Mesothelial cell of epicardium (in vitro differentiated cells): ENCODE measurements around the gene TGIF1. TPM values are rescaled to one million over a fixed set of nuclear protein-coding genes. Genes with fewer than 3 reads are reported as not detected.
A peak's percentile ranks its signal among the peaks of the same experiment; 100 is the strongest.

ENCODE experiments used
- DNase-seq, 2 experiments: peaks; one replicate each; pipeline ENCODE4 v3.0.0; 2021; ENCODE audit warnings: low spot score in 2 of 2; ENCODE audit not compliant: unreplicated experiment in 2 of 2
- H3K27ac Mint-ChIP-seq: 2 replicates; pipeline ENCODE4 v1.8.0; 2021; ENCODE audit warnings: mixed read lengths
- H3K27me3 Mint-ChIP-seq: 2 replicates; pipeline ENCODE4 v1.8.0; 2021; ENCODE audit warnings: low read depth, mixed read lengths
- H3K36me3 Mint-ChIP-seq: 2 replicates; pipeline ENCODE4 v1.8.0; 2021; ENCODE audit warnings: mixed read lengths
- H3K4me1 Mint-ChIP-seq: 2 replicates; pipeline ENCODE4 v1.8.0; 2021; ENCODE audit warnings: mixed read lengths
- H3K4me3 Mint-ChIP-seq: 2 replicates; pipeline ENCODE4 v1.8.0; 2021; ENCODE audit warnings: mild to moderate bottlenecking, moderate library complexity, mixed read lengths
- H3K9me3 Mint-ChIP-seq: 2 replicates; pipeline ENCODE4 v1.8.0; 2021; ENCODE audit warnings: mixed read lengths
- CTCF ChIP-seq: fragments of 200-600 bp; sonication (generic); IDR thresholded peaks from one replicate; pipeline ENCODE4 v1.5.0; 2021; ENCODE audit warnings: antibody characterized with exemption; ENCODE audit not compliant: unreplicated experiment
- total RNA-seq: library from RNA; stranded (reverse); gene quantifications from 3 replicates; pipeline ENCODE4 v1.2.1, GENCODE V29; 2021

TGIF1 gene
- total RNA-seq, 1 donor from 2014 or later: 96.6 TPM

- Mint-ChIP-seq H3K4me3 (no peak overlapping the region), H3K27me3 (peaks cover 10% of the 10 kb centered on the region), H3K36me3 (no peaks in the 10 kb centered on the region), H3K4me1 (no peaks in the 10 kb centered on the region), H3K9me3 (no peaks in the 10 kb centered on the region), H3K27ac (no peak overlapping the region)
- no peak for DNase-seq
- no peak for TF ChIP-seq CTCF
Measured at GRCh38 chr18:3493501-3494244, 43.7 kb downstream of the TGIF1 start.

GRCh38 chr18:3494245-3494526 lies 44.2 kb downstream of the TGIF1 start:
- Mint-ChIP-seq H3K4me1 (no peaks in the 10 kb centered on the region), H3K9me3 (no peaks in the 10 kb centered on the region), H3K27ac (no peak overlapping the region), H3K4me3 (no peak overlapping the region), H3K27me3 (peaks cover 12% of the 10 kb centered on the region), H3K36me3 (no peaks in the 10 kb centered on the region)
- TF ChIP-seq CTCF: no peak
- no peak for DNase-seq

GRCh38 chr18:3494569-3494968 lies 44.6 kb downstream of the TGIF1 start:
- Mint-ChIP-seq H3K4me3 (no peak overlapping the region), H3K36me3 (no peaks in the 10 kb centered on the region), H3K27ac (no peak overlapping the region), H3K27me3 (peaks cover 14% of the 10 kb centered on the region), H3K4me1 (peaks cover 3% of the 10 kb centered on the region), H3K9me3 (no peaks in the 10 kb centered on the region)
- no peak for TF ChIP-seq CTCF
- DNase-seq: no peak

GRCh38 chr18:3495691-3496430 lies 45.9 kb downstream of the TGIF1 start:
- peaks cover 7% of the 10 kb centered on the region for H3K4me1 Mint-ChIP-seq
- H3K27me3 Mint-ChIP-seq: peaks cover 19% of the 10 kb centered on the region
- no peak overlapping the region for H3K27ac Mint-ChIP-seq
- H3K9me3 Mint-ChIP-seq: no peaks in the 10 kb centered on the region
- DNase-seq: no peak
- H3K4me3 Mint-ChIP-seq: no peak overlapping the region
- no peak for TF ChIP-seq CTCF
- no peaks in the 10 kb centered on the region for H3K36me3 Mint-ChIP-seq

- no peak for TF ChIP-seq CTCF
- Mint-ChIP-seq H3K9me3 (no peaks in the 10 kb centered on the region), H3K4me1 (peaks cover 11% of the 10 kb centered on the region), H3K4me3 (peak overlapping the region; percentile 78), H3K27me3 (peaks cover 19% of the 10 kb centered on the region), H3K36me3 (no peaks in the 10 kb centered on the region), H3K27ac (no peak overlapping the region)
- DNase-seq: peak; percentile 45 to 73
Measured at GRCh38 chr18:3498698-3499471, 48.9 kb downstream of the TGIF1 start.
